Nephron (organoid): ENCODE measurements around the gene RAPGEF6.

Source experiments
- H3K27ac Mint-ChIP-seq, 3 experiments: 2 replicates each; pipeline ENCODE4 v1.8.0; 2020; ENCODE audit warnings: mixed read lengths in 3 of 3, mild to moderate bottlenecking in 2 of 3, moderate library complexity in 1 of 3
- H3K27me3 Mint-ChIP-seq: 2 replicates; pipeline ENCODE4 v1.8.0; 2021; ENCODE audit warnings: low read depth, mild to moderate bottlenecking, moderate library complexity, mixed read lengths
- H3K36me3 Mint-ChIP-seq: 2 replicates; pipeline ENCODE4 v1.8.0; 2020; ENCODE audit warnings: low read depth, mixed read lengths
- H3K4me1 Mint-ChIP-seq: 2 replicates; pipeline ENCODE4 v1.8.0; 2020; ENCODE audit warnings: mixed read lengths
- H3K4me3 Mint-ChIP-seq, 3 experiments: 2 replicates each; pipeline ENCODE4 v1.8.0; 2020; ENCODE audit warnings: mild to moderate bottlenecking in 3 of 3, mixed read lengths in 3 of 3, moderate library complexity in 2 of 3
- H3K9me3 Mint-ChIP-seq: 2 replicates; pipeline ENCODE4 v1.8.0; 2020; ENCODE audit warnings: mixed read lengths
- TF ChIP-seq, protein P1 (sequence below), 3 experiments: fragments of 200-600 bp; sonication (generic); IDR thresholded peaks; one replicate each; pipeline ENCODE4 v1.5.0; 2021; ENCODE audit warnings: antibody characterized with exemption in 3 of 3; ENCODE audit not compliant: unreplicated experiment in 3 of 3

RAPGEF6 gene

GRCh38 chr5:131462454-131462853, 172.6 kb downstream of the RAPGEF6 start:
- Mint-ChIP-seq H3K36me3 (peaks cover 26% of the 10 kb centered on the region), H3K27me3 (no peaks in the 10 kb centered on the region), H3K9me3 (no peaks in the 10 kb centered on the region), H3K27ac (no peak overlapping the region), H3K4me1 (peaks cover 3% of the 10 kb centered on the region), H3K4me3 (no peak overlapping the region)
- TF ChIP-seq, protein P1, sequence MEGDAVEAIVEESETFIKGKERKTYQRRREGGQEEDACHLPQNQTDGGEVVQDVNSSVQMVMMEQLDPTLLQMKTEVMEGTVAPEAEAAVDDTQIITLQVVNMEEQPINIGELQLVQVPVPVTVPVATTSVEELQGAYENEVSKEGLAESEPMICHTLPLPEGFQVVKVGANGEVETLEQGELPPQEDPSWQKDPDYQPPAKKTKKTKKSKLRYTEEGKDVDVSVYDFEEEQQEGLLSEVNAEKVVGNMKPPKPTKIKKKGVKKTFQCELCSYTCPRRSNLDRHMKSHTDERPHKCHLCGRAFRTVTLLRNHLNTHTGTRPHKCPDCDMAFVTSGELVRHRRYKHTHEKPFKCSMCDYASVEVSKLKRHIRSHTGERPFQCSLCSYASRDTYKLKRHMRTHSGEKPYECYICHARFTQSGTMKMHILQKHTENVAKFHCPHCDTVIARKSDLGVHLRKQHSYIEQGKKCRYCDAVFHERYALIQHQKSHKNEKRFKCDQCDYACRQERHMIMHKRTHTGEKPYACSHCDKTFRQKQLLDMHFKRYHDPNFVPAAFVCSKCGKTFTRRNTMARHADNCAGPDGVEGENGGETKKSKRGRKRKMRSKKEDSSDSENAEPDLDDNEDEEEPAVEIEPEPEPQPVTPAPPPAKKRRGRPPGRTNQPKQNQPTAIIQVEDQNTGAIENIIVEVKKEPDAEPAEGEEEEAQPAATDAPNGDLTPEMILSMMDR (IDR thresholded peaks at IDR 0.05; ENCODE audit: unreplicated experiment in 3 of 3), result no peak

- Mint-ChIP-seq H3K27me3 (no peaks in the 10 kb centered on the region), H3K4me1 (peaks cover 3% of the 10 kb centered on the region), H3K36me3 (peaks cover 20% of the 10 kb centered on the region), H3K27ac (no peak overlapping the region), H3K4me3 (no peak overlapping the region), H3K9me3 (no peaks in the 10 kb centered on the region)
- TF ChIP-seq, protein P1 (IDR thresholded peaks at IDR 0.05; ENCODE audit: unreplicated experiment in 3 of 3), result no peak
These were observed 173.3 kb downstream of the RAPGEF6 start for GRCh38 chr5:131461742-131462141.

DNA sequence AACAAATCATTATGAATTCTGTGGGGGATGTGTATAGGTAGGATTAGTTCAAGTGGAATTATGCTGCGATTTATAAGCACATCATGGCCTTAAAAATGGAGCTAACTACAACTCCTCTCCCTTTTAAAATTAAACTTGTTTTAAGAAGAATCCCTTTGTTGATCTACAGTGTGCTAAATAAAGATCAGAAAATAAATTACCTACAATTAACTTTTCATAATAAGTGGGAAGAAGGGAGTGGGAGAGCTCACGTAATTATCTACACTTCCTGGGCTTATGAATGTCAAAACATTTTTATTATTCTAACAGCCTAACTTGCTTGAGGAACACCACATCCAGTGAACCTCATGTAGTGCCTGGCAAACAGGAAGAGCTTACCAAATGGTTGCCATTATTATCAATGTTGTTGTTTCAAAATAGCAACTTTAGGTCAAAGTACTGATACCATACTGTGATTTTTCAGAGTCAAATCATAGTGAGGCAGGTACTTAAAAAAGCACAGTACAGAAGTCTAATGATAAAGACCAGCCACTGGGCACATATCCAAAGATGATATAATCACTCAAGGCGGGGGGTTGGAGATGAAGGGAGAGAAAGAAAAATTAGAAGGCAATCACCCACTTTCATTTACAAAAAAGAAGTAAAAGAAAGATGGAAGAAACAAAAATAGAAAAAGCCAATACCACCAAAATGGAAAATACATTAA, 174.0 kb downstream of the RAPGEF6 start:
- H3K4me3 Mint-ChIP-seq, result no peak overlapping the region
- TF ChIP-seq, protein P1 (IDR thresholded peaks at IDR 0.05; ENCODE audit: unreplicated experiment in 3 of 3), result no peak
- H3K9me3 Mint-ChIP-seq, result no peaks in the 10 kb centered on the region
- H3K27me3 Mint-ChIP-seq, result no peaks in the 10 kb centered on the region
- peaks cover 3% of the 10 kb centered on the region for H3K4me1 Mint-ChIP-seq
- H3K27ac Mint-ChIP-seq, result peak overlapping the region in 2 of 3 experiments; percentile 26 to 74
- H3K36me3 Mint-ChIP-seq, result peaks cover 21% of the 10 kb centered on the region

- H3K36me3 Mint-ChIP-seq, result peaks cover 18% of the 10 kb centered on the region
- peak overlapping the region in 1 of 3 experiments; percentile 8 for H3K27ac Mint-ChIP-seq
- peaks cover 3% of the 10 kb centered on the region for H3K4me1 Mint-ChIP-seq
- no peaks in the 10 kb centered on the region for H3K27me3 Mint-ChIP-seq
- TF ChIP-seq, protein P1 (IDR thresholded peaks at IDR 0.05; ENCODE audit: unreplicated experiment in 3 of 3), result no peak
- H3K9me3 Mint-ChIP-seq, result no peaks in the 10 kb centered on the region
- H3K4me3 Mint-ChIP-seq, result no peak overlapping the region
These were observed 174.9 kb downstream of the RAPGEF6 start for GRCh38 chr5:131460133-131460532.

DNA sequence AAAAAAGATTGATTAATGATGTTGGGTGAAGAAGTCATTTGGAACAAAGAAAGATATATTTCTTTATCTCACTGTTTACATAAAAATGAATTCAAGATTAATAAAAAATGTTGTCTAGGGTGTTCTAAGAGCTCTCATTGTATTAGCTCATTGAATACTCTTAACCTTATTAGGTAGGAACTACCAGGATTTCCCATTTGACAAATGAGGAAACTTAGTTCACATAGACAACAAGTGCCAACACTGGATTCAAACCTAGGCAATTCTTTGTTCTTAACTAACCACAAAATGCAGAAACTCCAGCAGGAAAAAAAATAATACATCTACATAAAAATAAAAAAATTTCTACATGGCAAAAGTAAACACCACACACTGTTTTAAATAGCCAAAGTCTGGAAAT, 175.8 kb downstream of the RAPGEF6 start:
- Mint-ChIP-seq H3K4me1 (peaks cover 3% of the 10 kb centered on the region), H3K27me3 (no peaks in the 10 kb centered on the region), H3K27ac (no peak overlapping the region), H3K36me3 (peaks cover 27% of the 10 kb centered on the region), H3K9me3 (no peaks in the 10 kb centered on the region), H3K4me3 (no peak overlapping the region)
- TF ChIP-seq, protein P1 (IDR thresholded peaks at IDR 0.05; ENCODE audit: unreplicated experiment in 3 of 3), result no peak

DNA sequence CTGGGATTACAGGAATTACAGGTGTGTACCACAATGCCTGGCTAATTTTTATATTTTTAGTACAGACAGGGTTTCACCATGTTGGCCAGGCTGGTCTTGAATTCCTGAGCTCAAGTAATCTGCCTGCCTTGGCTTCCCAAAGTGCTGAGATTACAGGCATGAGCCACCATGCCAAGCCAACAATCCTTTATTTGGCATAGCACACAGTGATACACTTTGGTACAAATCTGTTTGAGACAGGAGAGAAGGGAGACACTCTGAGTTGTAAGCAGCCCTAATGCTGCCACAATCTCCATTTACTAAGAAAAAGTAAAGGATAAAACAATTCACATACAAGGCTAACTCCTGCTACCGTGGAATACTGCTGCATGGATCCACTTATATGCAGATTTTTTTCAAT, 177.8 kb downstream of the RAPGEF6 start:
- Mint-ChIP-seq H3K36me3 (peaks cover 30% of the 10 kb centered on the region), H3K9me3 (no peaks in the 10 kb centered on the region), H3K4me3 (no peak overlapping the region), H3K27ac (no peak overlapping the region), H3K4me1 (peaks cover 3% of the 10 kb centered on the region), H3K27me3 (no peaks in the 10 kb centered on the region)
- TF ChIP-seq, protein P1 (IDR thresholded peaks at IDR 0.05; ENCODE audit: unreplicated experiment in 3 of 3), result no peak
